H1 (cell line): ENCODE results near the gene PCNX1. TPM values are rescaled to one million over a fixed set of nuclear protein-coding genes. Genes with fewer than 3 reads are reported as not detected.

Experiments used
- CTCF ChIA-PET: fragments of 300-600 bp; sonication (Branson Sonifier 250); formaldehyde crosslinking; loops from one replicate; lab custom pipeline; 2021; ENCODE audit not compliant: partially characterized antibody; lab: Charles Lee
- POLR2A ChIA-PET: fragments of 300-600 bp; sonication (Branson Sonifier 250); formaldehyde crosslinking; loops from one replicate; lab custom pipeline; 2021; ENCODE audit warnings: inconsistent platforms; ENCODE audit not compliant: partially characterized antibody; lab: Charles Lee
- DNase-seq, 2 experiments: peaks; one replicate each; pipeline versions ENCODE4 v3.0.0 to v3.0.0-alpha.2; 2010 to 2022; ENCODE audit warnings: low spot score in 2 of 2, low read depth in 1 of 2, mixed read lengths in 1 of 2
- FAIRE-seq: peaks from 2 replicates; lab custom pipeline; 2011; peaks lifted over from hg19 to GRCh38; lab: Jason Lieb, UNC
- H2AFZ ChIP-seq: 2 replicates; pipeline ENCODE4 v1.8.1; 2012; ENCODE audit warnings: low read length, inconsistent platforms
- H2AK5ac ChIP-seq: 2 replicates; pipeline ENCODE4 v1.6.1; 2013; ENCODE audit warnings: low read depth, low read length
- H2BK120ac ChIP-seq: replicated peaks from 2 replicates; pipeline ENCODE3; 2013; ENCODE audit warnings: low read depth, low read length, inconsistent platforms
- H2BK12ac ChIP-seq: 2 replicates; pipeline ENCODE4 v1.6.1; 2013; ENCODE audit warnings: low read depth, low read length
- H2BK15ac ChIP-seq: 2 replicates; pipeline ENCODE4 v1.6.1; 2013; ENCODE audit warnings: low read length
- H2BK20ac ChIP-seq: 2 replicates; pipeline ENCODE4 v1.6.1; 2013; ENCODE audit warnings: low read length
- H2BK5ac ChIP-seq: 2 replicates; pipeline ENCODE4 v1.6.1; 2013; ENCODE audit warnings: low read depth, low read length
- H3K14ac ChIP-seq: 2 replicates; pipeline ENCODE4 v1.6.1; 2013; ENCODE audit warnings: inconsistent platforms; ENCODE audit not compliant: insufficient read length
- H3K18ac ChIP-seq: 2 replicates; pipeline ENCODE4 v1.6.1; 2013; ENCODE audit warnings: low read length; ENCODE audit errors: extremely low read depth
- H3K23ac ChIP-seq: 2 replicates; pipeline ENCODE4 v1.6.1; 2013; ENCODE audit warnings: inconsistent platforms; ENCODE audit not compliant: insufficient read length
- H3K23me2 ChIP-seq: 2 replicates; pipeline ENCODE4 v1.6.1; 2013; ENCODE audit warnings: low read depth, low read length
- H3K27ac ChIP-seq: 2 replicates; pipeline ENCODE4 v1.6.1; 2011; ENCODE audit warnings: low read depth, low read length, inconsistent platforms
- H3K27me3 ChIP-seq, 4 experiments: replicated peaks in 1 of 4; 1 replicate in 1 of 4; 2 replicates in 3 of 4; pipeline versions ENCODE4 v1.6.1 to v1.8.1; 2011 to 2013; ENCODE audit warnings: low read length in 3 of 4, mild to moderate bottlenecking in 3 of 4, inconsistent platforms in 2 of 4, mixed read lengths in 2 of 4, moderate library complexity in 1 of 4; ENCODE audit not compliant: control insufficient read depth in 3 of 4, insufficient read depth in 3 of 4; ENCODE audit errors: extremely low read depth in 1 of 4
- H3K36me3 ChIP-seq, 4 experiments: 2 replicates each; pipeline versions ENCODE4 v1.6.1 to v1.8.1; 2011 to 2013; ENCODE audit warnings: mild to moderate bottlenecking in 4 of 4, low read length in 3 of 4, moderate library complexity in 2 of 4, control low read depth in 1 of 4, inconsistent platforms in 1 of 4; ENCODE audit not compliant: insufficient read depth in 4 of 4, control insufficient read depth in 2 of 4
- H3K4ac ChIP-seq: replicated peaks from 2 replicates; pipeline ENCODE3; 2013; ENCODE audit warnings: low read length, low read depth, mixed read lengths, inconsistent platforms; ENCODE audit not compliant: insufficient read length
- H3K4me1 ChIP-seq, 4 experiments: replicated peaks in 1 of 4; 1 replicate in 1 of 4; 2 replicates in 3 of 4; pipeline versions ENCODE4 v1.6.1 to v1.8.1; 2011 to 2013; ENCODE audit warnings: low read length in 3 of 4, inconsistent platforms in 2 of 4, mixed read lengths in 1 of 4; ENCODE audit not compliant: insufficient read depth in 4 of 4, control insufficient read depth in 3 of 4
- H3K4me2 ChIP-seq, 2 experiments: 2 replicates each; pipeline versions ENCODE4 v1.6.1 to v1.8.1; 2011 to 2013; ENCODE audit warnings: low read depth in 2 of 2, low read length in 2 of 2, control low read depth in 1 of 2, inconsistent platforms in 1 of 2, mild to moderate bottlenecking in 1 of 2; ENCODE audit not compliant: insufficient read depth in 1 of 2
- H3K4me3 ChIP-seq, 4 experiments: fragments of 200-600, 300-600 bp in 1 of 4; sonication (generic), shearing (Covaris generic), sonication (Bioruptor Twin) in 1 of 4; 2 replicates each; pipeline versions ENCODE4 v1.5.1 to v1.8.1; 2011 to 2016; ENCODE audit warnings: low read length in 4 of 4, low read depth in 3 of 4, control low read depth in 2 of 4, inconsistent platforms in 2 of 4, mild to moderate bottlenecking in 2 of 4, mixed read lengths in 1 of 4, moderate library complexity in 1 of 4; ENCODE audit not compliant: insufficient read depth in 2 of 4; ENCODE audit errors: extremely low read depth in 1 of 4
- H3K56ac ChIP-seq: replicated peaks from 2 replicates; pipeline ENCODE3; 2013; ENCODE audit warnings: low read depth, mild to moderate bottlenecking, mixed read lengths, low read length, inconsistent platforms; ENCODE audit not compliant: insufficient read length
- H3K79me1 ChIP-seq: 2 replicates; pipeline ENCODE4 v1.6.1; 2013; ENCODE audit warnings: low read depth, low read length, control low read depth
- H3K79me2 ChIP-seq, 2 experiments: 2 replicates each; pipeline versions ENCODE4 v1.6.1 to v1.8.1; 2012 to 2013; ENCODE audit warnings: low read length in 2 of 2, mild to moderate bottlenecking in 2 of 2, inconsistent platforms in 1 of 2; ENCODE audit not compliant: insufficient read depth in 2 of 2, control insufficient read depth in 1 of 2
- H3K9ac ChIP-seq, 4 experiments: replicated peaks in 1 of 4; 1 replicate in 1 of 4; 2 replicates in 3 of 4; pipeline versions ENCODE4 v1.6.1 to v1.8.1; 2011 to 2013; ENCODE audit warnings: low read depth in 3 of 4, low read length in 3 of 4, control low read depth in 2 of 4, mild to moderate bottlenecking in 2 of 4, moderate library complexity in 2 of 4, inconsistent platforms in 1 of 4; ENCODE audit errors: extremely low read depth in 1 of 4
- H3K9me3 ChIP-seq, 2 experiments: 2 replicates each; pipeline versions ENCODE4 v1.6.1 to v1.8.1; 2012 to 2013; ENCODE audit warnings: mild to moderate bottlenecking in 2 of 2, moderate library complexity in 2 of 2, control low read depth in 1 of 2, inconsistent platforms in 1 of 2, low read depth in 1 of 2, low read length in 1 of 2, mixed read lengths in 1 of 2; ENCODE audit not compliant: insufficient read depth in 2 of 2
- H4K20me1 ChIP-seq, 2 experiments: replicated peaks in 1 of 2; 2 replicates each; pipeline versions ENCODE3 to v1.8.1; 2011 to 2013; ENCODE audit warnings: inconsistent platforms in 2 of 2, low read length in 2 of 2, mild to moderate bottlenecking in 1 of 2; ENCODE audit not compliant: insufficient read depth in 2 of 2, control insufficient read depth in 1 of 2
- H4K5ac ChIP-seq: 2 replicates; pipeline ENCODE4 v1.6.1; 2013; ENCODE audit warnings: low read length, low read depth, mixed read lengths, inconsistent platforms; ENCODE audit not compliant: insufficient read length
- H4K8ac ChIP-seq: 2 replicates; pipeline ENCODE4 v1.8.0; 2013; ENCODE audit warnings: mild to moderate bottlenecking, moderate library complexity, low read length, inconsistent platforms; ENCODE audit not compliant: insufficient read depth; ENCODE audit errors: extremely low read depth
- H4K91ac ChIP-seq: replicated peaks from 2 replicates; pipeline ENCODE3; 2013; ENCODE audit warnings: low read length, mixed read lengths, inconsistent platforms; ENCODE audit not compliant: insufficient read length
- POLR2A ChIP-seq, 2 experiments: IDR thresholded peaks; 1 replicate in 1 of 2; 2 replicates in 1 of 2; pipeline ENCODE4 v1.6.1; 2011; ENCODE audit warnings: low read depth in 2 of 2, low read length in 2 of 2, mild to moderate bottlenecking in 2 of 2; ENCODE audit errors: control extremely low read depth in 1 of 2
- POU5F1 ChIP-seq: IDR thresholded peaks from 2 replicates; pipeline ENCODE4 v1.6.1; 2011; ENCODE audit warnings: low read depth, mild to moderate bottlenecking, low read length, moderate library complexity
- WGBS, 2 experiments: shearing (Covaris generic) in 1 of 2; methylation state at CpG; one replicate each; pipeline versions ENCODE4 v1.1.6 to v1.1.7; 2013 to 2015; ENCODE audit warnings: low lambda C conversion rate in 2 of 2, mixed read lengths in 2 of 2, inconsistent platforms in 1 of 2, low coverage in 1 of 2, missing lambda C conversion rate in 1 of 2; ENCODE audit not compliant: insufficient replicate concordance in 2 of 2, insufficient coverage in 1 of 2, insufficient read length in 1 of 2; ENCODE audit errors: extremely low coverage in 1 of 2, missing lambda C conversion rate in 1 of 2; 5-methylcytosine and 5-hydroxymethylcytosine counted together
- polyA plus RNA-seq, 7 experiments: library from polyadenylated mRNA; depleted of rRNA in 3 of 7; stranded (reverse) in 5 of 7; unstranded in 2 of 7; fragments of >200 nt in 5 of 7; fragments of 200-250 nt in 2 of 7; gene quantifications; 1 replicate in 5 of 7; 2 replicates in 1 of 7; 4 replicates in 1 of 7; pipeline versions ENCODE4 v1.2.1 to v1.2.3, GENCODE V29; 2011 to 2013; ENCODE audit warnings: missing spikeins in 2 of 7, mixed read lengths in 2 of 7
- total RNA-seq: library from RNA; stranded (reverse); fragmentation: NEBNext Ultra II Directional; extraction: Animal tissue kit (Norgen Biotek cat#: 25700); gene quantifications from 2 replicates; pipeline ENCODE4 v1.2.1, GENCODE V29; 2021

Gene PCNX1
- total and polyA plus RNA-seq, 2 of the 8 experiments (the other 6 are each of a cell fraction or from before 2014, with no cell fraction given): 37.7 to 53.2 TPM

DNA sequence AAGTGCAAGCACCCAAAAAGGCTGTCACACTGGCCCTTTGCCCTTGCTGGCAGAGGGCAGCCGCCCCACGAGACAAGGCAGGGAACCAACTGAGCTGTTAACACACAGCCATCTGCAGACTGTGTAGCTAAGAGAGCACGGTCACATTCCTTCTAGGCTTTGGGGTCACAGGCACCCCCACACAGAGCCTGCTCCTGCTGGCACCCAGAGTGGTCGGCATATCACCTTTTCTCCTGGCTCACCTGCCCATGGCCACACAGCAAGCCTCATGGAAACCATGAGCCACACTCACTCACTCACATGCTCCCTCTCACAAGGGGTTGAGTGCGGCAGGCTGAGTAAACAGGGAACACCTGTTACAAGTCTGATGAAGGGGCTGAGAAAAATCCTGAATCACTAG, 214.5 kb downstream of the PCNX1 start:
- H3K23ac ChIP-seq: no peak overlapping the region
- no peak overlapping the region for H2BK15ac ChIP-seq
- no peak overlapping the region for H3K4me2 ChIP-seq
- H3K27me3 ChIP-seq: no peaks in the 10 kb centered on the region
- no peak overlapping the region for H2BK20ac ChIP-seq
- 94% methylated on average over 5 of the region's 5 CpGs; no CpG with 5 or more reads in 1 of the 2 experiments for WGBS, 2 experiments
- no peak overlapping the region for H2BK12ac ChIP-seq
- no peak overlapping the region for H2BK120ac ChIP-seq
- peaks cover 0 to 6% (median 2%) of the 10 kb centered on the region in 4 experiments; a peak in 3 of 7 replicates for H3K4me1 ChIP-seq
- ChIA-PET CTCF (no interaction called here), POLR2A (no interaction called here)
- no peak overlapping the region for H2AFZ ChIP-seq
- no peaks in the 10 kb centered on the region for H3K79me1 ChIP-seq
- DNase-seq: no peak
- H3K9ac ChIP-seq: no peak overlapping the region
- no peak overlapping the region for H3K18ac ChIP-seq
- no peak overlapping the region for H3K56ac ChIP-seq
- H4K20me1 ChIP-seq: no peaks in the 10 kb centered on the region
- no peaks in the 10 kb centered on the region for H3K79me2 ChIP-seq
- no peak for FAIRE-seq
- 0 out of 2 replicates have a peak overlapping the region, but pooled peaks have one; percentile 63 for H4K8ac ChIP-seq
- no peak overlapping the region for H3K4ac ChIP-seq
- H2AK5ac ChIP-seq: no peak overlapping the region
- no peak overlapping the region for H4K91ac ChIP-seq
- H3K27ac ChIP-seq: no peak overlapping the region
- no peak for TF ChIP-seq POU5F1
- 0 out of 3 replicates have a peak, but pooled peaks of 1 of the 2 experiments have one; percentile 9 for TF ChIP-seq POLR2A (IDR thresholded peaks at IDR 0.05; ENCODE audit: control extremely low read depth in 1 of 2, low read depth in 2 of 2, low read length in 2 of 2)
- TF ChIP-seq, all 59 proteins: peak for 1
- Histone ChIP-seq H3K9me3 (peaks cover 20 to 24% of the 10 kb centered on the region in 2 experiments; a peak in 3 of 4 replicates), H3K4me3 (no peak overlapping the region), H3K36me3 (no peaks in the 10 kb centered on the region), H3K23me2 (no peaks in the 10 kb centered on the region), H4K5ac (no peak overlapping the region), H3K14ac (no peak overlapping the region), H2BK5ac (no peak overlapping the region)
